ENCODE data around the gene SETD6. TPM values are rescaled to one million over a fixed set of nuclear protein-coding genes. Genes with fewer than 3 reads are reported as not detected.

SETD6 gene
- total and polyA plus RNA-seq, 2 of the 13 experiments (the other 11 are each of a cell fraction or from before 2014, with no cell fraction given) = 24.0 to 25.7 TPM

- no peak for TF ChIP-seq ZFYVE20 (CRISPR knock-in tag; IDR thresholded peaks at IDR 0.05; ENCODE audit: borderline replicate concordance, low read depth)
- no peak for TF ChIP-seq ZSCAN9 (CRISPR knock-in tag; IDR thresholded peaks at IDR 0.05; ENCODE audit: borderline replicate concordance)
- TF ChIP-seq ZNF646 (CRISPR knock-in tag; IDR thresholded peaks at IDR 0.05) = no peak
- no peak for TF ChIP-seq ZNF468 (CRISPR knock-in tag; IDR thresholded peaks at IDR 0.05)
- no peak for TF ChIP-seq ZNF296 (CRISPR knock-in tag; conservative IDR thresholded peaks at IDR 0.05)
- TF ChIP-seq, protein P1, sequence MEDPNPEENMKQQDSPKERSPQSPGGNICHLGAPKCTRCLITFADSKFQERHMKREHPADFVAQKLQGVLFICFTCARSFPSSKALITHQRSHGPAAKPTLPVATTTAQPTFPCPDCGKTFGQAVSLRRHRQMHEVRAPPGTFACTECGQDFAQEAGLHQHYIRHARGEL (CRISPR knock-in tag; IDR thresholded peaks at IDR 0.05) = no peak
- TF ChIP-seq ZNF33B (CRISPR knock-in tag; IDR thresholded peaks at IDR 0.05) = no peak
- no peak for TF ChIP-seq ZSCAN25 (CRISPR knock-in tag; IDR thresholded peaks at IDR 0.05)
- TF ChIP-seq SAFB2 (CRISPR knock-in tag; IDR thresholded peaks at IDR 0.05; ENCODE audit: borderline replicate concordance, low read depth) = no peak
- TF ChIP-seq, protein P2, sequence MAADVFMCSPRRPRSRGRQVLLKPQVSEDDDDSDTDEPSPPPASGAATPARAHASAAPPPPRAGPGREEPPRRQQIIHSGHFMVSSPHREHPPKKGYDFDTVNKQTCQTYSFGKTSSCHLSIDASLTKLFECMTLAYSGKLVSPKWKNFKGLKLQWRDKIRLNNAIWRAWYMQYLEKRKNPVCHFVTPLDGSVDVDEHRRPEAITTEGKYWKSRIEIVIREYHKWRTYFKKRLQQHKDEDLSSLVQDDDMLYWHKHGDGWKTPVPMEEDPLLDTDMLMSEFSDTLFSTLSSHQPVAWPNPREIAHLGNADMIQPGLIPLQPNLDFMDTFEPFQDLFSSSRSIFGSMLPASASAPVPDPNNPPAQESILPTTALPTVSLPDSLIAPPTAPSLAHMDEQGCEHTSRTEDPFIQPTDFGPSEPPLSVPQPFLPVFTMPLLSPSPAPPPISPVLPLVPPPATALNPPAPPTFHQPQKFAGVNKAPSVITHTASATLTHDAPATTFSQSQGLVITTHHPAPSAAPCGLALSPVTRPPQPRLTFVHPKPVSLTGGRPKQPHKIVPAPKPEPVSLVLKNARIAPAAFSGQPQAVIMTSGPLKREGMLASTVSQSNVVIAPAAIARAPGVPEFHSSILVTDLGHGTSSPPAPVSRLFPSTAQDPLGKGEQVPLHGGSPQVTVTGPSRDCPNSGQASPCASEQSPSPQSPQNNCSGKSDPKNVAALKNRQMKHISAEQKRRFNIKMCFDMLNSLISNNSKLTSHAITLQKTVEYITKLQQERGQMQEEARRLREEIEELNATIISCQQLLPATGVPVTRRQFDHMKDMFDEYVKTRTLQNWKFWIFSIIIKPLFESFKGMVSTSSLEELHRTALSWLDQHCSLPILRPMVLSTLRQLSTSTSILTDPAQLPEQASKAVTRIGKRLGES (CRISPR knock-in tag; IDR thresholded peaks at IDR 0.05; ENCODE audit: borderline replicate concordance) = no peak
These were observed 12.0 kb upstream of the SETD6 start (continued) for GRCh38 chr16:58503166-58503862.

Data from HepG2 (cell line).